ENCODE data around the gene ROBO4.

The ROBO4 gene

DNA sequence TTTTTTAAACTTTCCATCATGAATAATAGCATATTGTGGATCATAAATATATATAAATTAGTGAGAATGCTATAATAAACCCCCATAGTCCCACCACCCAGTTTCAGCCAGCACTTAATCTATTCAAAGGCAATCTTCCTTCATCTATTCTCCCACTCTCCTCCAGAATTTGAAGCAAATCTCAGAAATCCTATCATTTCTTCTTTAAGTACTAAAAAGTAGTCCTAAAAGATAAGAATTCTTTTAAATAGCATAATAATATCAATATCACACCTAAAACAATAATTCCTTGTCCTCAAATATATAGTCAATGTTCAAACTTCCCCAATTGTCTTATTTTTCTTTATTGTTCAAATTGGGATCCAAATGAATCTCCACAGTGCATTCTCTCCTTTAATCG is 57.0 kb downstream of the ROBO4 start:
- no peak for ATAC-seq
- TF ChIP-seq TOX (CRISPR knock-in tag; IDR thresholded peaks at IDR 0.05; ENCODE audit: borderline replicate concordance) (no peak), ZNF8 (CRISPR knock-in tag; IDR thresholded peaks at IDR 0.05) (no peak), ZC3H10 (CRISPR knock-in tag; IDR thresholded peaks at IDR 0.05) (no peak), ZFP30 (CRISPR knock-in tag; IDR thresholded peaks at IDR 0.05) (no peak), PPARA (CRISPR knock-in tag; IDR thresholded peaks at IDR 0.05; ENCODE audit: borderline replicate concordance) (no peak), TSHZ2 (CRISPR knock-in tag; IDR thresholded peaks at IDR 0.05) (no peak), RARB (CRISPR knock-in tag; IDR thresholded peaks at IDR 0.05) (no peak), ARNTL (CRISPR knock-in tag; IDR thresholded peaks at IDR 0.05; ENCODE audit: borderline replicate concordance, low read depth) (no peak), ZNF70 (CRISPR knock-in tag; IDR thresholded peaks at IDR 0.05) (no peak), ZFP3 (CRISPR knock-in tag; IDR thresholded peaks at IDR 0.05) (no peak), SNAI2 (CRISPR knock-in tag; IDR thresholded peaks at IDR 0.05) (no peak)
- TF ChIP-seq, protein P1, sequence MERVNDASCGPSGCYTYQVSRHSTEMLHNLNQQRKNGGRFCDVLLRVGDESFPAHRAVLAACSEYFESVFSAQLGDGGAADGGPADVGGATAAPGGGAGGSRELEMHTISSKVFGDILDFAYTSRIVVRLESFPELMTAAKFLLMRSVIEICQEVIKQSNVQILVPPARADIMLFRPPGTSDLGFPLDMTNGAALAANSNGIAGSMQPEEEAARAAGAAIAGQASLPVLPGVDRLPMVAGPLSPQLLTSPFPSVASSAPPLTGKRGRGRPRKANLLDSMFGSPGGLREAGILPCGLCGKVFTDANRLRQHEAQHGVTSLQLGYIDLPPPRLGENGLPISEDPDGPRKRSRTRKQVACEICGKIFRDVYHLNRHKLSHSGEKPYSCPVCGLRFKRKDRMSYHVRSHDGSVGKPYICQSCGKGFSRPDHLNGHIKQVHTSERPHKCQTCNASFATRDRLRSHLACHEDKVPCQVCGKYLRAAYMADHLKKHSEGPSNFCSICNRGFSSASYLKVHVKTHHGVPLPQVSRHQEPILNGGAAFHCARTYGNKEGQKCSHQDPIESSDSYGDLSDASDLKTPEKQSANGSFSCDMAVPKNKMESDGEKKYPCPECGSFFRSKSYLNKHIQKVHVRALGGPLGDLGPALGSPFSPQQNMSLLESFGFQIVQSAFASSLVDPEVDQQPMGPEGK (CRISPR knock-in tag; IDR thresholded peaks at IDR 0.05; ENCODE audit: borderline replicate concordance): no peak

GRCh38 chr11:124839972-124840621 is 57.6 kb downstream of the ROBO4 start:
- no peak for ATAC-seq
- TF ChIP-seq ESRRG (CRISPR knock-in tag; IDR thresholded peaks at IDR 0.05): no peak
- no peak for TF ChIP-seq ZFP30 (CRISPR knock-in tag; IDR thresholded peaks at IDR 0.05)
- no peak for TF ChIP-seq GLIS3 (CRISPR knock-in tag; IDR thresholded peaks at IDR 0.05)
- TF ChIP-seq, protein P2, sequence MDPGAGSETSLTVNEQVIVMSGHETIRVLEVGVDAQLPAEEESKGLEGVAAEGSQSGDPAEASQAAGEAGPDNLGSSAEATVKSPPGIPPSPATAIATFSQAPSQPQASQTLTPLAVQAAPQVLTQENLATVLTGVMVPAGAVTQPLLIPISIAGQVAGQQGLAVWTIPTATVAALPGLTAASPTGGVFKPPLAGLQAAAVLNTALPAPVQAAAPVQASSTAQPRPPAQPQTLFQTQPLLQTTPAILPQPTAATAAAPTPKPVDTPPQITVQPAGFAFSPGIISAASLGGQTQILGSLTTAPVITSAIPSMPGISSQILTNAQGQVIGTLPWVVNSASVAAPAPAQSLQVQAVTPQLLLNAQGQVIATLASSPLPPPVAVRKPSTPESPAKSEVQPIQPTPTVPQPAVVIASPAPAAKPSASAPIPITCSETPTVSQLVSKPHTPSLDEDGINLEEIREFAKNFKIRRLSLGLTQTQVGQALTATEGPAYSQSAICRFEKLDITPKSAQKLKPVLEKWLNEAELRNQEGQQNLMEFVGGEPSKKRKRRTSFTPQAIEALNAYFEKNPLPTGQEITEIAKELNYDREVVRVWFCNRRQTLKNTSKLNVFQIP (CRISPR knock-in tag; IDR thresholded peaks at IDR 0.05; ENCODE audit: borderline replicate concordance, low read depth): no peak
- no peak for TF ChIP-seq CSDC2 (CRISPR knock-in tag; IDR thresholded peaks at IDR 0.05)
- TF ChIP-seq ZNF70 (CRISPR knock-in tag; IDR thresholded peaks at IDR 0.05): no peak
- no peak for TF ChIP-seq ZC3H10 (CRISPR knock-in tag; IDR thresholded peaks at IDR 0.05)
- TF ChIP-seq, protein P3, sequence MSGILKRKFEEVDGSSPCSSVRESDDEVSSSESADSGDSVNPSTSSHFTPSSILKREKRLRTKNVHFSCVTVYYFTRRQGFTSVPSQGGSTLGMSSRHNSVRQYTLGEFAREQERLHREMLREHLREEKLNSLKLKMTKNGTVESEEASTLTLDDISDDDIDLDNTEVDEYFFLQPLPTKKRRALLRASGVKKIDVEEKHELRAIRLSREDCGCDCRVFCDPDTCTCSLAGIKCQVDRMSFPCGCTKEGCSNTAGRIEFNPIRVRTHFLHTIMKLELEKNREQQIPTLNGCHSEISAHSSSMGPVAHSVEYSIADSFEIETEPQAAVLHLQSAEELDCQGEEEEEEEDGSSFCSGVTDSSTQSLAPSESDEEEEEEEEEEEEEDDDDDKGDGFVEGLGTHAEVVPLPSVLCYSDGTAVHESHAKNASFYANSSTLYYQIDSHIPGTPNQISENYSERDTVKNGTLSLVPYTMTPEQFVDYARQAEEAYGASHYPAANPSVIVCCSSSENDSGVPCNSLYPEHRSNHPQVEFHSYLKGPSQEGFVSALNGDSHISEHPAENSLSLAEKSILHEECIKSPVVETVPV (CRISPR knock-in tag; IDR thresholded peaks at IDR 0.05): no peak
- no peak for TF ChIP-seq TOX (CRISPR knock-in tag; IDR thresholded peaks at IDR 0.05; ENCODE audit: borderline replicate concordance)
- no peak for TF ChIP-seq BACH2 (CRISPR knock-in tag; IDR thresholded peaks at IDR 0.05; ENCODE audit: borderline replicate concordance)
- TF ChIP-seq TCF4 (CRISPR knock-in tag; IDR thresholded peaks at IDR 0.05; ENCODE audit: borderline replicate concordance): no peak
- TF ChIP-seq ZNF8 (CRISPR knock-in tag; IDR thresholded peaks at IDR 0.05): no peak
- TF ChIP-seq RARB (CRISPR knock-in tag; IDR thresholded peaks at IDR 0.05): no peak
- TF ChIP-seq OSR1 (CRISPR knock-in tag; IDR thresholded peaks at IDR 0.05): no peak
- no peak for TF ChIP-seq PPARA (CRISPR knock-in tag; IDR thresholded peaks at IDR 0.05; ENCODE audit: borderline replicate concordance)
- no peak for TF ChIP-seq ZNF565 (CRISPR knock-in tag; conservative IDR thresholded peaks at IDR 0.05; ENCODE audit: low read depth)
- no peak for TF ChIP-seq ISL1 (CRISPR knock-in tag; IDR thresholded peaks at IDR 0.05)
- TF ChIP-seq CREB5 (CRISPR knock-in tag; IDR thresholded peaks at IDR 0.05; ENCODE audit: low read depth): no peak

All from SK-N-SH treated with all-trans-retinoic acid at 6 μM for 48 hours (cell line).